Subcutaneous adipose tissue (tissue), 4 donors: ENCODE data around the gene SGSM1. TPM values are rescaled to one million over a fixed set of nuclear protein-coding genes. Genes with fewer than 3 reads are reported as not detected.

ENCODE experiments used
- small RNA-seq: library from RNA; depleted of rRNA; stranded (forward); fragments of <200 nt; gene quantifications from one replicate; pipeline ENCODE3, GENCODE V24; 2016
- total RNA-seq, 4 donors: library from RNA; depleted of rRNA; stranded (reverse); fragments of >200 nt; gene quantifications; one replicate each; pipeline ENCODE4 v1.1.0, GENCODE V29; 2016
- TF ChIP-seq, protein P1 (sequence below): fragments of 450-650 bp; IDR thresholded peaks from one replicate; pipeline ENCODE4 v1.5.1; 2016; ENCODE audit warnings: low read depth, mild to moderate bottlenecking, control low read depth, antibody characterized with exemption, moderate library complexity

SGSM1 gene
- total RNA-seq, 4 donors from 2014 or later = under 0.01 to 0.57 (median under 0.01) TPM; not detected in 1

DNA sequence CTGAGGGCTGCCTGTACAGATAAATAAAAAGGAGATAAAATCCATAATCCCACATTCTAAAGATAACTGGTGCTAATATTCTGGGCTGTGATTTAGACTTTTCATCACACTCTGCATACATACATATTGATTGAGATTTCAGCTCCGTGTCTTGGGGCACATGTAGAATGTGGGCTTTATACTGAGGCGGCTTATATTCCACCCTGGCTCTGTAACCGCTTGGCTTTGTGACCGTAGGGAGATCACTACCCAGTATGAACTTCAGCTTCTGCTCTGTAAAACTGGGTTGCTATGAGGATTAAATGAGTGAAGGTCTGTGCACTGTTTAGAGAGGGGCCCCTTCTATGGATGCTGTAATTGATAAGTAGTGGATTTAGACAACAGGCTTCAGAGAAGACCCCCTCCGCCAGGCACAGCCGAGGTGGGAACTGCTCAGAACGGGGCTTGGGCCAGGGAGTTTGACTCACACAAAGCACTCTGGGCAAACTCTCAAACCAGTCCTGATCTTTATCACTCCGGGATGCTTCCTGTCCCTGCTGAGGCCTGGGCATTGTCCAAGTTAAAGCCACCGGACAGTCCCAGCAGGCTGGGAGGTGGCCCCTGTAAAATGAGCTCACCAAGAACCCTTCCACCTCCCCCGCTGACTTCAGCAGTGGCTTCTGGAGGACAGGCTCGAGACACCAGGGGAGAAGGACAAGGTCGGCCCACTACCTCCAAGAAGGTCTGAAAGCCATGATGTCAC is 163.7 kb downstream of the SGSM1 start:
- TF ChIP-seq, protein P1, sequence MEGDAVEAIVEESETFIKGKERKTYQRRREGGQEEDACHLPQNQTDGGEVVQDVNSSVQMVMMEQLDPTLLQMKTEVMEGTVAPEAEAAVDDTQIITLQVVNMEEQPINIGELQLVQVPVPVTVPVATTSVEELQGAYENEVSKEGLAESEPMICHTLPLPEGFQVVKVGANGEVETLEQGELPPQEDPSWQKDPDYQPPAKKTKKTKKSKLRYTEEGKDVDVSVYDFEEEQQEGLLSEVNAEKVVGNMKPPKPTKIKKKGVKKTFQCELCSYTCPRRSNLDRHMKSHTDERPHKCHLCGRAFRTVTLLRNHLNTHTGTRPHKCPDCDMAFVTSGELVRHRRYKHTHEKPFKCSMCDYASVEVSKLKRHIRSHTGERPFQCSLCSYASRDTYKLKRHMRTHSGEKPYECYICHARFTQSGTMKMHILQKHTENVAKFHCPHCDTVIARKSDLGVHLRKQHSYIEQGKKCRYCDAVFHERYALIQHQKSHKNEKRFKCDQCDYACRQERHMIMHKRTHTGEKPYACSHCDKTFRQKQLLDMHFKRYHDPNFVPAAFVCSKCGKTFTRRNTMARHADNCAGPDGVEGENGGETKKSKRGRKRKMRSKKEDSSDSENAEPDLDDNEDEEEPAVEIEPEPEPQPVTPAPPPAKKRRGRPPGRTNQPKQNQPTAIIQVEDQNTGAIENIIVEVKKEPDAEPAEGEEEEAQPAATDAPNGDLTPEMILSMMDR = no peak

DNA sequence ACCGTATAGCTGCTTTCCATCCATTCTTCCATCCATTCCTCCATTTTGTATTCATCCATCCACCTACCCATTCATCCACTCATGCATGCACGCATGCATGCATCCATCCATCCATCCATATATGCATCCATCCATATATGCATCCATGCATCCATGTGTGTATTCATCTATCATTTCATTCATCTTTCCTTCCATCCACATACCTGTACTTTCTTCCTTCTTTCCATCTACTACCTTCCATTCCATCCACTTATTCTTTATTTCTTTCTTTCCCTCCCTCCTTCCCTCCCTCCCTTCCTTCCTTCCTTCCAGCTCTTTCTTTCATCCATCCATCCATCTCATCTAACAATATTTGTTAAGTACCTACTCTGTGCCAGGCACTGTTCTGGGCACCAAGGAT is 166.4 kb downstream of the SGSM1 start:
- TF ChIP-seq, protein P1 = no peak

DNA sequence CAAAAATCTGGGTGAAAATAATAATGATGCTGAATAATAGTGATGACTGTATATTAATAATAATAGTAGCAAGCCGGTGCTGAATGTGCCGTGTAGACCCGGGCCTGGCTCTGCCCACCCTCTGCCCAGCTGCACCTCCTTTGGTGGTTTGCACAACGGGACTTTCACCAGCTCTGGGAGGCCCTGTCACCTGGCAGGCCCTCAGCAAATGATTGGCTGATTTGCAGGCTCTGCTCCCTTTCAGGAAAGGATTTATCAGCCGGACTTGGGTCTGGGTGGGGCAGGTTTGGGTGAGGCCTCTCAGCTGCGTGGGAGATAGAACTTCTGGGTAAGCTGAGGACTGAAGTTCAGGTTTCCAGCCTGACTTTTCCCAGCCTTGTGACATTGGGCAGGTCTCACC is 167.9 kb downstream of the SGSM1 start:
- TF ChIP-seq, protein P1 = no peak

DNA sequence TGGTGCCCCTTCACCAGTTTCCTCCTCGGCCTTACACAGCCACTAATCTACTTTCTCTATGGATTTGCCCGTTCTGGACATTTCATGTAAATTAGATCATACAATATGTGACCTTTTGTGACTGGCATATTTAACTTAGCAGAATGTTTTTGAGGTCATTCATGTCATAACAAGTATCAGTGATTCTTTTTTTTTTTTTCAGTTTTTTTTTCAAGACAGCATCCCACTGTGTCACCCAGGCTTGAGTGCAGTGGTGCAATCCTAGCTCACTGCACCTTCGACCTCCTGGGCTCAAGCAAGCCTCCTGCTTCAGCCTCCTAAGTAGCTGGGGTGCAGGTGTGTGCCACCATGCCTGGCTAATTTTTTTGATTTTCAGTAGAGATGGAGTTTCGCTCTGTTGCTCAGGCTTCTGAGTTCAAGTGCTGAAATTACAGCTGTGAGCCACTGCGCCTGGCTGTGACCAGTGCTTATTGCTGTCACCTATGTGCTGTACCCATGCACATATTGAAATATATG is 169.2 kb downstream of the SGSM1 start:
- TF ChIP-seq, protein P1 = no peak

DNA sequence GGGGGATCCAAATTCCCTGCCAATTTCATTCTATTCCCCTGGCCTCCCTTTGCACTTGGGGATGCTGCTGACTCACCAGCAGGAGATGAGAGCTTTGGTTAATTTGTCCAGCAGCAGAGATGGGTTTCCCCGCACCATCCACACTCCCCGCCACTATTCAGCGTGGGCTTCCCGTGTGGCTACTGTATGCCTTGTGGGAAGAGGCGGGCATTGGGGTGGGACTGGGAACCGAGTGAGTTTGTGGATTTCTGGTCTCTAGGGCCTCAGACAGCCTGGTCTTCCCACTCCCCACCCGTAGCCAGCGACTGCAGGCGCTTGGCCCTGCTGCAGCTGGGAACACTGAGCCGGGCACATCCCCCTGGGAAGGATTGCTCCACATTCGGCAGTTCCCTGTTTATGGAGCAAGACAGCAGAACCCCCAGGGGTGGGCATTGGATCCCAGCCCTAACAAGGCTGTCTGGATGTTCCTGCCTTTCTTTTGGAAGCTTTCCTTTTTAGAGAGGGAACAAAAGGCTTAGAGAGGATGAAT is 169.9 kb downstream of the SGSM1 start:
- TF ChIP-seq, protein P1 = no peak

DNA sequence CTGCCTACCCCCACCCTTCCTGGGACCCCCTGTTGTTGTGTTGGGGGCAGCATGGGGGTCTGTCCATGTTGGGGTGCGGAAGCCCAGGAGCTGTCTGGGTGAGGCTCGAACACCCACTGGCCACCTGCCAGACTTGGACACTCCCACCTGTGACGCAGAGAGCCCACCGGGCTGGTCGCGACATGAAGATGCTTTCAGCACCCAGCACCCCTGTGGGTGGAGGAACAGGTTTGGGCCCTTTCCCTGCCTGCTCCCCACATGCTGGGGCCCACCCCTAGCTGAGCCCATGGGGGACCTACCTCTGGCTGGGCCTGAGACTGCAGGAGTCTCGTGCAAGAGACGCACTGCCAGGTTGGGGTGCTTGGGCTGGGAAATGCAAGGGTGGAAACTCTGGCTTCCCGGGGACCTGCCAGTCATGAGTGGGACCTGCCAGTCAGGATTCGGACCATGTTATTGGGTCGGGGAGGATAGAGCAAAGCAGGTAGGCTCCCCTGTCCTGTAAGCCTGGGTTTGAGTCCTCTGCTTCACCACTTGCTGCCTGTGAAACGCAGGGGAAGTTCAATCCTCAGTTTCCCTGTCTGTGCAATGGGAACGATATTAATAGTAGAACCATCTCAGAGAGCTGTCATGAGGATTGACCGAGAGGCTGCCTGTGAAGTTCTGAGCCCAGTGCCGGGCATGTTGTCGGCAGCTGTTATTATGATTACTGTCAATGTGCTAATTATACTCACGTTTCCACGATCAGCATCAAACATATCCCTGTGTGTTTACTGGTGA is 170.6 kb downstream of the SGSM1 start:
- TF ChIP-seq, protein P1 = no peak

Small RNA genes within 50 kb of the gene (small RNA-seq; reads per million reads assigned to genes)
- not detected for gene RF00275

Other genes with a start within 250 kb of the SGSM1 start
- 1 to 10 TPM; 2.4 to 9.0 (median 6.9) TPM for gene LRRC75B, start 213.1 kb upstream of the SGSM1 start, total RNA-seq
- gene GGT1, start 203.0 kb upstream of the SGSM1 start, total RNA-seq = 1 to 10 TPM in 3 of 4 donors, under 1 TPM in 1; 0.98 to 9.6 (median 3.7) TPM
- gene PIWIL3, start 31.5 kb upstream of the SGSM1 start, total RNA-seq = not detected
- not detected for gene LHFPL7, start 140.5 kb downstream of the SGSM1 start, total RNA-seq
- 10 to 100 TPM in 2 of 4 donors, 1 to 10 TPM in 2; 7.3 to 15.1 (median 10.2) TPM for gene KIAA1671, start 146.5 kb downstream of the SGSM1 start, total RNA-seq